K562 (cell line): ENCODE results near the gene ZSCAN21. TPM values are rescaled to one million over a fixed set of nuclear protein-coding genes. Genes with fewer than 3 reads are reported as not detected.
A peak's percentile ranks its signal among the peaks of the same experiment; 100 is the strongest.

ENCODE experiments used
- ATAC-seq: fragments of 200-7000 bp; cut with Tn5 transposase; 3 replicates; pipeline ENCODE4 v1.9.1; 2020; ENCODE audit warnings: moderate library complexity
- BruUV-seq: library from RNA; stranded (reverse); fragments of 400-500 nt; replicated peaks from 2 replicates; lab custom pipeline; 2021; lab: Mats Ljungman, UMichigan
- CTCF ChIA-PET: fragments of 300-600 bp; formaldehyde crosslinking; extraction: SDS; loops from one replicate; lab custom pipeline; 2021; ENCODE audit warnings: low intra/inter-chr PET ratio; lab: Yijun Ruan, JAX
- POLR2A ChIA-PET: fragments of 300-600, 350-650 bp; sonication (Branson Sonifier 250); formaldehyde crosslinking; extraction: SDS; loops from one replicate; lab custom pipeline; 2021; ENCODE audit warnings: antibody characterized with exemption, inconsistent platforms; lab: Yijun Ruan, JAX
- DNase-seq, 4 experiments: peaks; one replicate each; pipeline versions ENCODE4 v3.0.0 to v3.0.0-alpha.2; 2011 to 2018; ENCODE audit warnings: low spot score in 3 of 4, mixed read lengths in 3 of 4; ENCODE audit errors: extremely low read depth in 1 of 4
- FAIRE-seq: peaks from 2 replicates; lab custom pipeline; 2011; peaks lifted over from hg19 to GRCh38; lab: Jason Lieb, UNC
- H2AFZ ChIP-seq: 2 replicates; pipeline ENCODE4 v1.6.0; 2011; ENCODE audit warnings: low read depth, low read length, control low read depth, inconsistent platforms
- H3K27ac ChIP-seq: fragments of 200-600 bp; 3 replicates; pipeline ENCODE4 v1.8.0; 2011; ENCODE audit warnings: low read depth, mild to moderate bottlenecking, control low read depth, inconsistent platforms, low read length, moderate library complexity, mixed read lengths; ENCODE audit errors: extremely low read depth
- H3K27me3 ChIP-seq, 2 experiments: fragments of 300-600 bp in 1 of 2; 2 replicates in 1 of 2; 3 replicates in 1 of 2; pipeline versions ENCODE4 v1.6.0 to v1.8.0; 2011; ENCODE audit warnings: inconsistent platforms in 2 of 2, low read length in 2 of 2, mild to moderate bottlenecking in 1 of 2, mixed read lengths in 1 of 2, moderate library complexity in 1 of 2; ENCODE audit not compliant: control insufficient read depth in 2 of 2, insufficient read depth in 2 of 2
- H3K36me3 ChIP-seq: fragments of 300-600 bp; 3 replicates; pipeline ENCODE4 v1.8.0; 2011; ENCODE audit warnings: mild to moderate bottlenecking, low read length, inconsistent platforms; ENCODE audit not compliant: control insufficient read depth, insufficient read depth
- H3K4me1 ChIP-seq, 2 experiments: fragments of 200-600 bp in 1 of 2; replicated peaks in 1 of 2; 2 replicates in 1 of 2; 3 replicates in 1 of 2; pipeline versions ENCODE4 v1.5.1 to v1.8.0; 2011; ENCODE audit warnings: inconsistent platforms in 2 of 2, low read length in 2 of 2, mild to moderate bottlenecking in 1 of 2, mixed read lengths in 1 of 2, moderate library complexity in 1 of 2; ENCODE audit not compliant: control insufficient read depth in 2 of 2, insufficient read depth in 2 of 2
- H3K4me2 ChIP-seq: 2 replicates; pipeline ENCODE4 v1.6.1; 2011; ENCODE audit warnings: low read length, control low read depth, inconsistent platforms, mixed read lengths; ENCODE audit not compliant: insufficient read depth
- H3K4me3 ChIP-seq: fragments of 200-600 bp; sonication (generic), shearing (Covaris generic); 2 replicates; pipeline ENCODE4 v1.5.1; 2016; ENCODE audit warnings: control low read depth, inconsistent platforms
- H3K79me2 ChIP-seq: fragments of 200-600 bp; 3 replicates; pipeline ENCODE4 v1.8.0; 2011; ENCODE audit warnings: low read length, inconsistent platforms; ENCODE audit not compliant: control insufficient read depth, insufficient read depth
- H3K9ac ChIP-seq, 2 experiments: 2 replicates each; pipeline versions ENCODE4 v1.6.0 to v1.6.1; 2011; ENCODE audit warnings: low read depth in 2 of 2, low read length in 2 of 2, control low read depth in 1 of 2, inconsistent platforms in 1 of 2, mild to moderate bottlenecking in 1 of 2, mixed read lengths in 1 of 2; ENCODE audit not compliant: insufficient read depth in 1 of 2
- H3K9me1 ChIP-seq: one replicate; pipeline ENCODE4 v1.6.0; 2011; ENCODE audit warnings: inconsistent platforms, mild to moderate bottlenecking, low read length, moderate library complexity; ENCODE audit not compliant: control insufficient read depth, insufficient read depth
- H3K9me3 ChIP-seq: replicated peaks from 2 replicates; pipeline ENCODE4 v1.5.1; 2011; ENCODE audit warnings: low read depth, low read length, inconsistent platforms; ENCODE audit not compliant: control insufficient read depth, insufficient read depth
- H4K20me1 ChIP-seq: replicated peaks from 2 replicates; pipeline ENCODE4 v1.6.1; 2011; ENCODE audit warnings: low read length, inconsistent platforms, mixed read lengths; ENCODE audit not compliant: control insufficient read depth, insufficient read depth
- POLR2A ChIP-seq: fragments of 450-650 bp; conservative IDR thresholded peaks from 2 replicates; pipeline ENCODE4 v1.6.1; 2016
- ZBTB1 ChIP-seq: sonication (generic); formaldehyde crosslinking; IDR thresholded peaks from 2 replicates; pipeline ENCODE4 v1.8.1; 2023; ENCODE audit warnings: missing genetic modification reagents, low read depth, mild to moderate bottlenecking, borderline replicate concordance
- ZNF124 ChIP-seq: sonication (generic); formaldehyde crosslinking; IDR thresholded peaks from 2 replicates; pipeline ENCODE4 v1.8.1; 2022; ENCODE audit warnings: missing genetic modification reagents
- WGBS: fragments of 100-300 bp; shearing (Covaris generic); methylation state at CpG from one replicate; pipeline ENCODE4 v1.1.6; 2016; ENCODE audit warnings: low coverage, mixed read lengths; ENCODE audit not compliant: insufficient coverage; ENCODE audit errors: missing lambda C conversion rate; 5-methylcytosine and 5-hydroxymethylcytosine counted together
- in situ Hi-C: fragments of 300-500 bp; cut with MboI; formaldehyde crosslinking; loops from 4 replicates; pipeline ENCODE4 v1.15.0; 2018; ENCODE audit warnings: inconsistent platforms, mixed read lengths
- intact Hi-C: fragments of 100-400 bp; cut with micrococcal nuclease; formaldehyde crosslinking; loops from 2 replicates; pipeline ENCODE4 v1.14.2; 2022
- polyA plus RNA-seq, 8 experiments: library from polyadenylated mRNA; depleted of rRNA in 4 of 8; stranded (reverse) in 5 of 8; unstranded in 3 of 8; fragments of >200 nt; fragmentation: Nextera tagmentation in 2 of 8; fragmentation: Illumina TruSeq in 1 of 8; extraction: Ambion mirVana in 2 of 8; extraction: Trizol in 1 of 8; gene quantifications; 2 replicates each; pipeline versions ENCODE4 v1.2.1 to v1.2.3, GENCODE V29; 2011 to 2014; ENCODE audit warnings: inconsistent platforms in 1 of 8, missing spikeins in 1 of 8
- total RNA-seq, 7 experiments: library from RNA; depleted of rRNA in 6 of 7; stranded (reverse); fragments of >200 nt in 6 of 7; fragmentation: Illumina TruSeq in 2 of 7; extraction: Trizol in 2 of 7; gene quantifications; 2 replicates each; pipeline versions ENCODE4 v1.2.1 to v1.2.3, GENCODE V29; 2011 to 2021; ENCODE audit warnings: low replicate concordance in 1 of 7
- TF ChIP-seq, protein P1 (sequence below), 2 experiments: fragments of 450-650 bp; formaldehyde crosslinking in 1 of 2; IDR thresholded peaks; 2 replicates each; pipeline versions ENCODE4 v1.4.0 to v1.6.1; 2014 to 2020; ENCODE audit warnings: mild to moderate bottlenecking in 2 of 2, borderline replicate concordance in 1 of 2, low read depth in 1 of 2
- TF ChIP-seq, protein P2 (sequence below), 2 experiments: fragments of 450-650 bp; IDR thresholded peaks; 2 replicates each; pipeline ENCODE4 v1.6.1; 2018; ENCODE audit warnings: mild to moderate bottlenecking in 2 of 2, low read depth in 1 of 2; ENCODE audit not compliant: partially characterized antibody in 2 of 2
- TF ChIP-seq, protein P3 (sequence below): fragments of 250-450 bp; sonication (Bioruptor Pico); IDR thresholded peaks from 2 replicates; pipeline ENCODE4 v1.5.0; 2020; ENCODE audit warnings: mild to moderate bottlenecking

ZSCAN21 gene
- total and polyA plus RNA-seq, 9 of the 15 experiments (the other 6 are each of a cell fraction or from before 2014, with no cell fraction given), result 5.9 to 15.5 (median 13.2) TPM

DNA sequence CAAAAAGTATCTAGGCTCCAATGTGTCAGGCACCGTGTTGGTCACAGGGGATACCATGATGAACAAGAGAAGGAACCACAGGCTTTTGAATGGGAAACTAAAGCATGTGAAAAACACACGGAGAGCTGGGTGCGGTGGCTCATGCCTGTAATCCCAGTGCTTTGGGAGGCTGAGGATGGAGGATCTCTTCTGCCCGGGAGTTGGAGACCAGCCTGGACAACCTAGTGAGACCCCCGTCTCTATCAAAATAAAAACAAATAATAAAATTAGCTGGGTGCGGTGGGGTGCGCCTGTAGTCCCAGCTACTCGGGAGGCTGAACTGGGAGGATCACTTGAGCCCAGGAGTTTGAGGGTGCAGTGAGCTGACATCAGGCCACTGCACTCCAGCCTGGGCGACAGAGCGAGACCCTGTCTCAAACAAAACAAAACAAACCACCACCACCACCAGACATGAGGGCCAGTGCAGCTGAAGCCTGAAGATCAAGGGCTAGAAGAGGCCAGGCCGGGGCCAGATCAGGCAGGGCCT lies 38.6 kb downstream of the ZSCAN21 start:
- in situ Hi-C loops, result no loop called here
- TF ChIP-seq, protein P1, sequence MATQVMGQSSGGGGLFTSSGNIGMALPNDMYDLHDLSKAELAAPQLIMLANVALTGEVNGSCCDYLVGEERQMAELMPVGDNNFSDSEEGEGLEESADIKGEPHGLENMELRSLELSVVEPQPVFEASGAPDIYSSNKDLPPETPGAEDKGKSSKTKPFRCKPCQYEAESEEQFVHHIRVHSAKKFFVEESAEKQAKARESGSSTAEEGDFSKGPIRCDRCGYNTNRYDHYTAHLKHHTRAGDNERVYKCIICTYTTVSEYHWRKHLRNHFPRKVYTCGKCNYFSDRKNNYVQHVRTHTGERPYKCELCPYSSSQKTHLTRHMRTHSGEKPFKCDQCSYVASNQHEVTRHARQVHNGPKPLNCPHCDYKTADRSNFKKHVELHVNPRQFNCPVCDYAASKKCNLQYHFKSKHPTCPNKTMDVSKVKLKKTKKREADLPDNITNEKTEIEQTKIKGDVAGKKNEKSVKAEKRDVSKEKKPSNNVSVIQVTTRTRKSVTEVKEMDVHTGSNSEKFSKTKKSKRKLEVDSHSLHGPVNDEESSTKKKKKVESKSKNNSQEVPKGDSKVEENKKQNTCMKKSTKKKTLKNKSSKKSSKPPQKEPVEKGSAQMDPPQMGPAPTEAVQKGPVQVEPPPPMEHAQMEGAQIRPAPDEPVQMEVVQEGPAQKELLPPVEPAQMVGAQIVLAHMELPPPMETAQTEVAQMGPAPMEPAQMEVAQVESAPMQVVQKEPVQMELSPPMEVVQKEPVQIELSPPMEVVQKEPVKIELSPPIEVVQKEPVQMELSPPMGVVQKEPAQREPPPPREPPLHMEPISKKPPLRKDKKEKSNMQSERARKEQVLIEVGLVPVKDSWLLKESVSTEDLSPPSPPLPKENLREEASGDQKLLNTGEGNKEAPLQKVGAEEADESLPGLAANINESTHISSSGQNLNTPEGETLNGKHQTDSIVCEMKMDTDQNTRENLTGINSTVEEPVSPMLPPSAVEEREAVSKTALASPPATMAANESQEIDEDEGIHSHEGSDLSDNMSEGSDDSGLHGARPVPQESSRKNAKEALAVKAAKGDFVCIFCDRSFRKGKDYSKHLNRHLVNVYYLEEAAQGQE (IDR thresholded peaks at IDR 0.05; ENCODE audit: borderline replicate concordance), result peak; percentile 28; the same call in 1 of the 2 replicates
- TF ChIP-seq, protein P1 (CRISPR knock-in tag; IDR thresholded peaks at IDR 0.05; ENCODE audit: low read depth), result no peak
- TF ChIP-seq, protein P2, sequence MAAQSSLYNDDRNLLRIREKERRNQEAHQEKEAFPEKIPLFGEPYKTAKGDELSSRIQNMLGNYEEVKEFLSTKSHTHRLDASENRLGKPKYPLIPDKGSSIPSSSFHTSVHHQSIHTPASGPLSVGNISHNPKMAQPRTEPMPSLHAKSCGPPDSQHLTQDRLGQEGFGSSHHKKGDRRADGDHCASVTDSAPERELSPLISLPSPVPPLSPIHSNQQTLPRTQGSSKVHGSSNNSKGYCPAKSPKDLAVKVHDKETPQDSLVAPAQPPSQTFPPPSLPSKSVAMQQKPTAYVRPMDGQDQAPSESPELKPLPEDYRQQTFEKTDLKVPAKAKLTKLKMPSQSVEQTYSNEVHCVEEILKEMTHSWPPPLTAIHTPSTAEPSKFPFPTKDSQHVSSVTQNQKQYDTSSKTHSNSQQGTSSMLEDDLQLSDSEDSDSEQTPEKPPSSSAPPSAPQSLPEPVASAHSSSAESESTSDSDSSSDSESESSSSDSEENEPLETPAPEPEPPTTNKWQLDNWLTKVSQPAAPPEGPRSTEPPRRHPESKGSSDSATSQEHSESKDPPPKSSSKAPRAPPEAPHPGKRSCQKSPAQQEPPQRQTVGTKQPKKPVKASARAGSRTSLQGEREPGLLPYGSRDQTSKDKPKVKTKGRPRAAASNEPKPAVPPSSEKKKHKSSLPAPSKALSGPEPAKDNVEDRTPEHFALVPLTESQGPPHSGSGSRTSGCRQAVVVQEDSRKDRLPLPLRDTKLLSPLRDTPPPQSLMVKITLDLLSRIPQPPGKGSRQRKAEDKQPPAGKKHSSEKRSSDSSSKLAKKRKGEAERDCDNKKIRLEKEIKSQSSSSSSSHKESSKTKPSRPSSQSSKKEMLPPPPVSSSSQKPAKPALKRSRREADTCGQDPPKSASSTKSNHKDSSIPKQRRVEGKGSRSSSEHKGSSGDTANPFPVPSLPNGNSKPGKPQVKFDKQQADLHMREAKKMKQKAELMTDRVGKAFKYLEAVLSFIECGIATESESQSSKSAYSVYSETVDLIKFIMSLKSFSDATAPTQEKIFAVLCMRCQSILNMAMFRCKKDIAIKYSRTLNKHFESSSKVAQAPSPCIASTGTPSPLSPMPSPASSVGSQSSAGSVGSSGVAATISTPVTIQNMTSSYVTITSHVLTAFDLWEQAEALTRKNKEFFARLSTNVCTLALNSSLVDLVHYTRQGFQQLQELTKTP (IDR thresholded peaks at IDR 0.05; ENCODE audit: low read depth in 1 of 2, partially characterized antibody in 2 of 2), result peak in 1 of 2 experiments; percentile 22
- TF ChIP-seq POLR2A (no peak), ZNF124 (no peak), ZBTB1 (CRISPR knock-in tag) (no peak)
- TF ChIP-seq, protein P3, sequence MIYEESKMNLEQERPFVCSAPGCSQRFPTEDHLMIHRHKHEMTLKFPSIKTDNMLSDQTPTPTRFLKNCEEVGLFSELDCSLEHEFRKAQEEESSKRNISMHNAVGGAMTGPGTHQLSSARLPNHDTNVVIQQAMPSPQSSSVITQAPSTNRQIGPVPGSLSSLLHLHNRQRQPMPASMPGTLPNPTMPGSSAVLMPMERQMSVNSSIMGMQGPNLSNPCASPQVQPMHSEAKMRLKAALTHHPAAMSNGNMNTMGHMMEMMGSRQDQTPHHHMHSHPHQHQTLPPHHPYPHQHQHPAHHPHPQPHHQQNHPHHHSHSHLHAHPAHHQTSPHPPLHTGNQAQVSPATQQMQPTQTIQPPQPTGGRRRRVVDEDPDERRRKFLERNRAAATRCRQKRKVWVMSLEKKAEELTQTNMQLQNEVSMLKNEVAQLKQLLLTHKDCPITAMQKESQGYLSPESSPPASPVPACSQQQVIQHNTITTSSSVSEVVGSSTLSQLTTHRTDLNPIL (CRISPR knock-in tag), result no peak

More for the DNA sequence above, 38.6 kb downstream of the ZSCAN21 start:
- H3K9me1 ChIP-seq, result no peaks in the 10 kb centered on the region
- BruUV-seq, result TSS peak; percentile 39
- peak overlapping the region; percentile 93 for H2AFZ ChIP-seq
- POLR2A ChIA-PET, result interaction anchor here (0.7 to 7.9 kb wide), 5 partner anchors 9 to 593 kb away, joined by 3 to 115 read pairs (median 3); partner anchors contain the start of genes AP4M1 and MCM7
- ATAC-seq (no peak; the same call in 2 of the 3 replicates), DNase-seq (no peak), FAIRE-seq (no peak)
- H4K20me1 ChIP-seq, result peaks cover 13% of the 10 kb centered on the region; the same call in 1 of the 2 replicates
- peaks cover 34% of the 10 kb centered on the region for H3K36me3 ChIP-seq
- peak overlapping the region; percentile 97 for H3K27ac ChIP-seq
- peaks cover 26 to 28% of the 10 kb centered on the region in 2 experiments for H3K4me1 ChIP-seq
- no peaks in the 10 kb centered on the region for H3K9me3 ChIP-seq
- intact Hi-C loops, result no loop called here
- peak overlapping the region; percentile 87 for H3K4me3 ChIP-seq
- peak overlapping the region; percentile 96 for H3K4me2 ChIP-seq
- CTCF ChIA-PET, result interaction anchor here (0.6 kb wide), 1 partner anchor 45 kb away, joined by 3 read pairs; no protein-coding TSS in a partner anchor
- WGBS, result 72% methylated on average over 11 of the region's 11 CpGs
- no peaks in the 10 kb centered on the region for H3K27me3 ChIP-seq
- H3K79me2 ChIP-seq, result peaks cover 19% of the 10 kb centered on the region
- H3K9ac ChIP-seq, result peak overlapping the region; percentile 96 to 97
